D721Med (cell line): ENCODE results near the gene NUMB.
"Not testable (repeated sequence)": the region's sequence is repeated elsewhere in the genome, so short reads cannot be mapped to it uniquely, and the experiment has no call there.

Experiments used
- DNase-seq: peaks from one replicate; pipeline ENCODE4 v3.0.0; 2011; ENCODE audit warnings: low spot score; ENCODE audit not compliant: insufficient read length
- FAIRE-seq: peaks from 2 replicates; lab custom pipeline; 2011; peaks lifted over from hg19 to GRCh38; lab: Jason Lieb, UNC
- CTCF ChIP-seq: IDR thresholded peaks from 2 replicates; pipeline ENCODE4 v1.5.1; 2012; ENCODE audit warnings: mild to moderate bottlenecking, control low read depth; ENCODE audit not compliant: insufficient read depth; ENCODE audit errors: missing control alignments

NUMB gene

DNA sequence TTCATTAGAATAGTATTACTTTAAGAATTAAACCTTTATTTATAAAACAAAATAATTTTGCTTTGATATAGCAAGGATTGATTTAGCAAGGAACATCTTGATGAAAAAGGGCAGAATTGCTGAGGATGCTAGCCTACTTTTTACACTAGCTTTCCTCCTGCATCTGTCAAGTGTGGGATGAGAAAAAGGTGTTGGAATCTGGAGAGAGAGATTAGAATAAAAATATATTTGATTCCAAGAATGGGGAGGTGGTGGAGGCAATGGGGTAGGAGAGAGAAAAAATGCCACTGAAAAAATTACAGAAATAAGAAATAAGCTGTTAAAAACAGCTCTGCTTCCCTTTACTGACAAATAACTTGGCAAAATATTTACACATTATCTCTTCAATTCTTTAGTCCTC is 98.9 kb downstream of the NUMB start:
- FAIRE-seq (no peak), DNase-seq (no peak)
- no peak for TF ChIP-seq CTCF

- FAIRE-seq (no peak), DNase-seq (no peak)
- no peak for TF ChIP-seq CTCF
Observed at GRCh38 chr14:73358187-73358586, 100.2 kb downstream of the NUMB start.

DNA sequence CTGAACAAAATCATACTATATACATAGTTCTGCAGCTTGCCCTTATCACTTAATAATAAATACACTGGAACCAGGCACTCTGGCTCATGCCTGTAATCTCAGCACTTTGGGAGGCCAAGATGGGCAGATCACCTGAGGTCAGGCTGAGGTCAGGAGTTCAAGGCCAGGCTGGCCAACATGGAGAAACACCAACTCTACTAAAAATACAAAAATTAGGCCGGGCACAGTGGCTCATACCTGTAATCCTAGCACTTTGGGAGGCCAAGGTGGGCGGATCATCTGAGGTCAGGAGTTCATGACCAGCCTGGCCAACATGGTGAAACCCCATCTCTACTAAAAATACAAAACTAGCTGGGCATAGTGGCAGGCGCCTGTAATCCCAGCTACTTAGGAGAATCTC is 109.3 kb downstream of the NUMB start:
- DNase-seq, FAIRE-seq: not testable (repeated sequence)

DNA sequence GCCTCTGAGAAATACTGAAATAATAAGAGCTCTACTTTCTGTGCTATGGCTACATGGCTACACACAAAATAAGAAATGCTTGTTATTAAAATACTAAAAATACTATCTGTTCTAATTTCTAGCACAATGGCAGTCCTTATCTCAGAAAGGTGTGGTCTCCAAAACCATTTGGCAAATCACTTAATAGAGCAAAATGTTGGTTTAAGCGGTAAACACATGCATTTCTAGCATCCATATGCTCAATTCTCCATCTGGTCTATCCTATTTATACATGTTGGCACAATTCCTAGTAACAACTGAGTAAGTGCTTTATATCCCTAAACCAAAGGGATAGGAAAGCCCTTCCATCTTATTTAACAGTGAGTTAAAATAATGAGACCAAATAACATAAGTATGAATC is 114.0 kb downstream of the NUMB start:
- FAIRE-seq (no peak), DNase-seq (peak; percentile 17)
- TF ChIP-seq CTCF = no peak

- DNase-seq (no peak), FAIRE-seq (no peak)
- no peak for TF ChIP-seq CTCF
Observed at GRCh38 chr14:73342670-73343069, 115.7 kb downstream of the NUMB start.

- DNase-seq = no peak
- no peak for FAIRE-seq
- TF ChIP-seq CTCF = no peak
Observed at GRCh38 chr14:73339846-73340595, 118.3 kb downstream of the NUMB start.

- no peak for TF ChIP-seq CTCF
- DNase-seq (no peak), FAIRE-seq (no peak)
Observed at GRCh38 chr14:73339206-73339605, 119.1 kb downstream of the NUMB start.

DNA sequence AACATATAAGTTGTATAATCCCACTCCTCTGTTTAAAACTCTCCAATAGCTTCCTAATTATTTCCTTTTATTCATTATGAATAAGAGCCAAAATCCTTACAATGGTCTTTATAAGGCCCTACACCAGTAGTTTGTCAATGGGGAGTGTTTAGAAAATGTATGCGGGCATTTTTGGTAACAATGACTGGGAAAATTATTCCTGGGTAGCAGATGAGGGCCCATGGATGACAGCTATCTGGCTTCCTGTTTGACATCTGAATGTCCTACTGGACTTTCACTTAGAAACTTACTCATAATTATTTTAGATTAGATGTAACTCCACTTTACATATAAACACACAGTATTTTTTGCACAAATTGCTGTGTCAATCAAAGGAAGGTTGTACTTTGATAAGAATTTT is 119.8 kb downstream of the NUMB start:
- FAIRE-seq (no peak), DNase-seq (no peak)
- no peak for TF ChIP-seq CTCF
